Measurements from ENCODE around the gene WFIKKN1.

WFIKKN1 gene

DNA sequence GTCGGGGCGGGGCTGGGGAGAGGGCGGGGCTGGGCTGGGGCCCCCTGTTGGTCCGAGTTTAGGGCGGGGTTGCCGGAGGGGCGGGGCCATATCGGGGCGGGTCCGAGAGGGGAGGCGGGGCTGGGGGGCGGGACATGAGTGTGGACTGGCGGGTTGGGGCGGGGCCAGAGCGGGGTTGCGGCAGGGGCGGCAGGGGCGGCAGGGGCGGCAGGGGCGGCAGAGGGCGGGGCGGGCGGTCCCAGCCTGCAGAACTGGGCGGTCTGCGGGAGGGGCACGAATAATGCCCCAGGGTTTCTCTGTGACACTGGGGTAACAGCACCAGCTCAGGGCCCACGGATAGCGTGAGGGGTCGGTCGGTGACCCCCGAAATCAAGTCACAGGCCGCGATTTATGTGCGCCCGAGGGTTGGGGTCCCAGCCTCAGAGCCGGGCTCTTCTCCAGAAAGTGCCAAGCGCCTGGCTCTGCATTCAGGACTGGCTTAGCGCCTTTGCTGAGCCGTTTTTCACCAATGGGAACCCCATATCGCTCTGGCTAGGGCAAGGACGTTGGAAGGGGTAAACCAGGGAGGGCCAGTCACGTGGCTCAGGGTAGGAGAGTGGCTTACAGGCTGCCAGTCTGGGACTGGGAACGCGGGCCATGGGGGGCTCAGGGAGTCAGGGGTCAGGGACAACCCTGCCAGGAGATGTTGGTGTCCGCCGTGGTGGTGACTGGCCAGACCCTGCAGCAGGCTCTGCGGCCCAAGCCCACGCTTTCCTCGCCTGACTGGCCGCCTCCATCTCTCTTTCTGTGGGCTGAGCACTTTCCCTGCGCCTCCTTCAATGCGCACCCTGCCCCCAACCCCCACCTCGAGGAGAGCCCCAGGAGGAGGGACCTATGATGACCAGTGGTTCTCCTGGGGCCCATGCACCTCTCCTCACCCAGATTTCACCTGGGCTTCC is 6.6 kb downstream of the WFIKKN1 start:
- peak; percentile 84 to 86 for DNase-seq (ENCODE audit: low read depth in 2 of 2)

DNA sequence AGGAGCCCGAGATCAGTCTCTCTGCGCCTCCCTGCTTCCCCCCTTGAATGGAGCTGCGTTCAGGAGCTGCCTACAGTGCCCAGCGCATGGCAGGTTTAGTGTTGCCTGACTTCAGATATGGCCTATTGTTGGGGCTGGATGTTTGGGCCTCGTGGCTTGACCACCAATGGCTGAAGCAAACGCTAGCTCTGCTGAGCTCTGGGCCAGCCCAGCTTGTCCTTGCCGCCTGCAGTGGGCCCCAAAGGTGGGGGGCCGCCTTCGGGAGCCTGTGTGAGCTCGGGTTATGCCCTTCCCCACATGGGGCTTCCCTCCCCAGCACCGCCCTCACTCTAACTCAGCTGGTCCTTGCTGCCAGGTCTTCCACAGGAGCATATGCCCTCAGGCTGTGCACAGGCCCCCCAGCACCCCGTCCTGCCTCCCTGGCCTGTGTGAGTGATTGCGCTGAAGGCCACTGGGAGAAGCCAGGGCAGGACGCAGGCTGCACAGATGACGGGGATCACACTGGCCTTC is 7.3 kb downstream of the WFIKKN1 start:
- DNase-seq (ENCODE audit: low read depth in 2 of 2): no peak

DNA sequence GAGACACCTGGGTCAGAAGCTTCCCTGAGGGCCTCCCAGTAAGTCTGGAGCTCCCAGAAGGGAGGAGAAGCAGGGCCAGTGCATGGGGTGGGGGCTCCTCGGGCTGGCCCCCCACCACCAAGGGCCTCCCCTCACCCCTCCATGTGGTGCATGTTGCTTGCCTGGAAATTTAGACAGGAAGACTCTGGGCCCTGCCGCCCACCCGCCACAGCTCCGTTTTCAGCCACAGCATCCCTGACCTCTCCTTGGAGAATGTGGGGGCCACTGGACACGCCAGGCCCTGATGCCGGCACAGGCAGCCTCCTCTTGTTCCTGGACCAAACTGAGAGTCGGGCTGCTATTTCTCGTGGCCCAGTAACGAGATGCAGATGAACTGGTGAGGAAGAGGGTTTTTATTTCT is 8.1 kb downstream of the WFIKKN1 start:
- no peak for DNase-seq (ENCODE audit: low read depth in 2 of 2)

DNA sequence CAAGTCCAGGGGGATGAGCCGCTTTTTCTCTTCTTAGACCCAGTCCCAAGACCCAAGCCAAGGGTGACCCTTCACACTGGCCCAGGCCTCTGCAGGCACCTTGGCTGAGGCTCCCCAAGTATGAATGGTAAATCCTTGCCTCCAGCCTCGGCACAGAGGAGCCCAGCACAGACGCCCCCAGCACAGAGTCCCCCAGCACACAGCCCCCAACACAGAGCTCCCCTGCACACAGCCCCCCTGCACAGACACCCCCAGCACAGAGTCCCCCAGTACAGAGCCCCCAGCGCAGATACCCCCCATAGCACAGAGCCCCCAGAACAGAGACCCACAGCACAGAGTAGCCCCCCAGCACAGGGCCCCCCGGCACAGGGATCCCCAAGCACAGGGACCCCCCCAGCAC is 9.8 kb downstream of the WFIKKN1 start:
- DNase-seq (ENCODE audit: low read depth in 2 of 2): no peak

DNA sequence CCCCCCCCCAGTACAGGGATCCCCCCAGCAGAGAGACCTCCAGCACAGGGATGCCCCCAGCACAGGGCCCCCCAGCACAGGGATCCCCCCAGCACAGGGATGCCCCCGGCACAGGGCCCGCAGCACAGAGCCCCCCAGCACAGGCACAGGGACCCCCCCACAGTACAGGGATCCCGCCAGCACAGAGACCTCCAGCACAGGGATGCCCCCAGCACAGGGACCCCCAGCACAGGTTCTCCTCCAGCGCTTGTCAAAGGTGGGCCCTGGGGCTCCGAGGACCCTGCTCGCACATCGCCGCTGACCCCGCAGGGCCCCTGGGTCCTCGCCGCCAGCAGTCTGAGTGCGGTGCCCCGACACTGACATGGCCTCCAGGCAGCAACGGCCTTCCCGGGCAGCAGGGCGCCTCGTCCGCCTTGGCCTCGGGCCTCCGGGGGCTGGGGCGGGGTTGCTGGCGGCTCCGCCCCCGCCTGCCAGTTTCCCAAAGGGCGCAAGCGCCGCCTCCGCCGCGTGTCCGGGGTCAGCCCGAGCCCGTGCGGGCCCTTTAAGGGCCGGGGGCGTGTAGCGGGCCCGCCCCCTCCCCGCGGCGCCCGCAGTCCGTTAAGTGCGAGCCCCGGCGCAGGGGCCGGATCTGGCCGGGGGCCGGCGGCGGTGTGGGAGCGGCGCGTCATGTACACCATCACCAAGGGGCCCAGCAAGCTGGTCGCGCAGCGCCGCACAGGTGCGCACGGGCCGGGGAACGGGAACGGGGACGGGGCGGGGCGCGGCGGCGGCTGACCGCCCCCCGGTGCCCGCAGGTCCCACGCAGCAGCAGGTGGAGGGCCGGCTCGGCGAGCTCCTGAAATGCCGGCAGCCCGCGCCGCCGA is 10.8 kb downstream of the WFIKKN1 start, which contains the start of gene MCRIP2:
TSS of gene MCRIP2 (plus strand) at position 503 of the 863 bp plus-strand sequence. CDS start at position 667, 164 bp downstream.
- DNase-seq (ENCODE audit: low read depth in 2 of 2): peak; percentile 54 to 71

DNA sequence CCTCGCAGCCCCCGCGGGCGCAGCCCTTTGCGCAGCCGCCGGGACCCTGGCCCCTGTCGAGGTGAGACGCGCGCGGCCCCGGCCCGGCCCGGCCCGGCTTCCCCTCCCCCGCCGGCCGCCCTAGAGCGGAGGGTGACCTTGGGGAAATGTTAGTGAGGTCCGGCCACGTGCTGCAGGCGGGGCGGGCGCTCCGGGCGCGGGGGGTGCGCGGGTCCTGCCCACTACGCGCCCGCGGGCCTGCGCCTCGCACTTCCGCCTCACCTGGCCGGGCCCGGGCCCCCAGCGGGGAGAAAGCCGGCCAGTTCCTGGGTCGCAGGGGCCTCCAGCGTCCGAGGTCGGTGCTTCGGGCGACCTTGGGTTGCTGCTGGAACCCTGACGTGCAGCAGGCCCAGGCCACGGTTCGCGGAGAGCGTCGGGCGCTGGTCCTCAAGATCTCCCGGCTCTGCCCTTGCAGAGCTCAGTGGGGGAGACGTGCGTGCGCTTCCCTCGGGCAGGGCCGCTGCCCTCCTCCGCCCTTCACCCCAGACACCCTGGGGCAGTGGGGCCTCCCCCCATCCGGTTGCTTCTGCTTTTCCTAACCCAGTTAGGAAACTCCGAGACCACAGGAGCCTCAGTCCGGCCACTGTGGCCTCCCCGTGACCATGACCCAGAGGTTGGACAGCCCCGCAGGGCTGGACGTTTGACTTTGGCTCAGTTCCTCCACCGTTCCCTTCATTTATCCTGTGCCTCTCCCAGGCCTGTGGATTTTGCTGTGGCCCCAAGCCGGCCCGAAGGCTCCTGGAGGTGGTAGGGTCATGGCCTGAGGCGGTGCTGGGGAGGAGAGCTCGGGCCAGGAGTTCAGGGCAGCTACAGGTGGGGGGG is 11.6 kb downstream of the WFIKKN1 start:
- peak in 1 of 2 donors; percentile 34 for DNase-seq (ENCODE audit: low read depth in 2 of 2)

DNA sequence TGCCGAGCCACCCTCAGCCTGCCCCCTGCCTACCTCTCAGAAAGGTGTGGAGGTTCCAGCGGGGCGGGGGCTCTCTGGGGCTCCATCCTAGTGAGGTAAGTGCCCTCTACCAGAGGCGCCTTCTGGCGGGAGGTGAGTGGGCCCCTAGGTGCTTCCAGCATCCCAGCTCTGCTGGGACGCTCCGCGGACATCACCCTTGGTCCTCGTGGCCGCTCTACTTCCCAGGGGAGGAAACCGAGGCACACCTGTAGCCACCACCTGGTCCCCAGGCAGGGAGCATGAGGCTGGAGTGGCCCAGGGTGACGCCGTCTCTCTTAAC is 12.2 kb downstream of the WFIKKN1 start:
- no peak for DNase-seq (ENCODE audit: low read depth in 2 of 2)

DNA sequence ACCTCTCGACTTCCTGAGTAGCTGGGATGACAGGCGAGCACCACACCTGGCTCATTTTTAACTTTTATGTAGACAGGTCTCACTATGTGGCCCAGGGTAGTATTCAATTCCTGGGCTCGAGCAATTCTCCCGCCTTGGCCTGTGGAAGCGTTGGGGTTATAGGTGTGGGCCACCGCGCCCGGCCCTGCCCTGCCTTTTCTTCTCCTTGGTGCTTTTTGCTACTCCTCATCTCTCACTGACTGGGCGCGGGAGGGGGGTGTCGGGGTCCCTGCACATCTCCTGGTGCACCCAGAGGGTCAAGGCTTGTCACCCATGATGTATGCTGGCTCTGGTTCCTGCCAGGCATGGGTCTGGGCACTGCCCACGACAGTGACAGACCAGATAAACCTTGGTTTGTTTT is 13.8 kb downstream of the WFIKKN1 start:
- DNase-seq (ENCODE audit: low read depth in 2 of 2): no peak

DNA sequence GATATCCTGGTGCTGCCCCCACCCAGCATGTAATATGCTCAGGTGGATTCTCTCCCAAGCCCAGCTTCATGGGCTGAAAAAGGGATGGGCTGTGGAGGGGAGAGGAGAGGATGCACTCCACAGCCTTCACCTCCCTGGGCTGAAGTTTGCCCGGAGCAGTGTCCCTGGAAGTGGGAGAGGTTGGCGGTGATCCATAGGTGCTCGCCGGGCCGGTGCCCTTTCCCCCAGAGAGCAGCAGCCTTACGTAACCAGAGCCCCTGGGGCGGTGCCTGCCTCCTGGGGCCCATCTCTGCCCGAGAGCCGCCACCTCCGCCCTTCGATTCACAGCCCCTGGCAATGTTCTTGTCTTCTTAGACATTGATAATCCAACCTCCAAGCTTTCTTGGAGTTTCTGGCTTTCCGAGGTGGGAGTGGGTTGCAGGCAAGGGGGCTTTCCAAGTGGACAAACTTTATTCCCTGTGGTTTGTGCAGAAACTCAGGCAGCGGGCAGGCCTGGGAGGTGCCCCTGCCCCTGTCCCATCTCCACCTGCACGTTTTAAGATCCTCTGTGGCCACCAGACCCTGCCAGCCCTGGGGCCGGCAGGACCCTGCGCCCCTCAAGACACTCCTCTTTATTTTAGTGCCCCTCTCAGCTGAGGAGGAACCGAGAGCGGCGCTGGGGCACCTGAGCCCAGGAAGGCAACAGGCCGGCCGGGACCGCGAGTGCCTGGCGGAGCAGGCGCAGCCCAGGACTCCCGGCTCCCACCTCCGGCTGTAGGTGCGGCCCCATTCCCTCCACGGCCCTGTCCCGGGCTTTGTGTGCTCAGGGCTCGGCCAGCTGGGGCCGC is 15.3 kb downstream of the WFIKKN1 start:
- no peak for DNase-seq (ENCODE audit: low read depth in 2 of 2)

DNA sequence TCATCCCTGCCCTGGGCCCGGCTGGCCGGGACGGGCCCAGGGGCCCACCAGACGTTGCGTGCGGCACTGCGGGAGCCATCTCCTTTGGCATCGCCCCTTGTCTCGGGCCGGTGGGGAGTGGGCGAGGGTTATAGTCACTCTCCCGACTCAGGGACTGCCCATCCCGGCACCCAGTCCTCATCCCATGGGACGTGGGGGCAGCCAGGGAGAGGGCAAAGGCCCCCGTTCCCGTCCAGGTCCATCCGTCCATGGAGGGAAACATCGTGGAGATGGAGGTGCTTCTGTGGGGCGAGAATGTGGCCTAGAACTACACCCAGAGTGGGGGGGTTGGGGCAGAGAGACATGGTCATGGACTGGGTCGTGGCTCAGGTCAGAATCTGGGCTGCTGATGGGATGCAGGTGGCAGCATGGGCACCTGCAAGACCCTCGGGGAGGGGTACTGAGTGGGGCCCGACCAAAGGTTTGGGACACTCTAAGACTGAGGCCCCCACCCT is 15.9 kb downstream of the WFIKKN1 start:
- DNase-seq (ENCODE audit: low read depth in 2 of 2): no peak

DNA sequence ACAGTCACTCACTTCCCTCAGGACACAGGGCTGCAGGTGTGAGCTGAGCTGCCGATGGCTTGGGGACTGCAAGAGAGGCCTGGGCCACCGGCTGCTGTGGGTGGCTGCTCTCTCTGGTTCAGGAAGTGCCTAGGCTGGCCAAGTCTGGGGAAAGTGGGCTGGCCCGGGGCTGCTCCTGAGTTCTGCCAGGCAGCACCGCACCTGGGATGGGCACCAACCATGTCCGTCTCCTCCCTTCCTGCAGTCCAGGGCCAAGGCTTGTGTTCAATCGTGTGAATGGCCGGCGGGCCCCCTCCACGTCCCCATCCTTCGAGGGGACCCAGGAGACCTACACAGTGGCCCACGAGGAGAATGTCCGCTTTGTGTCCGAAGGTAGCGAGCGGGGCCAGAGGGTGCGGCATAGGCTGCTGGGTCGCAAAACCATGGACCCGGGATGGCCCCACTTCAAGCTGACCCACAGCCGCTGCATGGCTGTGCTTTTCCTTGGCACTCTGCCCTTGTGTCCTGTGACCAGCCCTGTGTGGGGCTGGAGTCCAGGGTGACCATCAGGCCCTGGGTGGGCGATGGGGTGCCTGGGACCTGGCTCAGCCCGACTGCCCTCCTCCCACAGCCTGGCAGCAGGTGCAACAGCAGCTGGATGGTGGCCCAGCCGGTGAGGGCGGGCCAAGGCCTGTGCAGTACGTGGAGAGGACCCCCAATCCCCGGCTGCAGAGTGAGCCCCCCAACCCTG is 16.6 kb downstream of the WFIKKN1 start:
- no peak for DNase-seq (ENCODE audit: low read depth in 2 of 2)

DNA sequence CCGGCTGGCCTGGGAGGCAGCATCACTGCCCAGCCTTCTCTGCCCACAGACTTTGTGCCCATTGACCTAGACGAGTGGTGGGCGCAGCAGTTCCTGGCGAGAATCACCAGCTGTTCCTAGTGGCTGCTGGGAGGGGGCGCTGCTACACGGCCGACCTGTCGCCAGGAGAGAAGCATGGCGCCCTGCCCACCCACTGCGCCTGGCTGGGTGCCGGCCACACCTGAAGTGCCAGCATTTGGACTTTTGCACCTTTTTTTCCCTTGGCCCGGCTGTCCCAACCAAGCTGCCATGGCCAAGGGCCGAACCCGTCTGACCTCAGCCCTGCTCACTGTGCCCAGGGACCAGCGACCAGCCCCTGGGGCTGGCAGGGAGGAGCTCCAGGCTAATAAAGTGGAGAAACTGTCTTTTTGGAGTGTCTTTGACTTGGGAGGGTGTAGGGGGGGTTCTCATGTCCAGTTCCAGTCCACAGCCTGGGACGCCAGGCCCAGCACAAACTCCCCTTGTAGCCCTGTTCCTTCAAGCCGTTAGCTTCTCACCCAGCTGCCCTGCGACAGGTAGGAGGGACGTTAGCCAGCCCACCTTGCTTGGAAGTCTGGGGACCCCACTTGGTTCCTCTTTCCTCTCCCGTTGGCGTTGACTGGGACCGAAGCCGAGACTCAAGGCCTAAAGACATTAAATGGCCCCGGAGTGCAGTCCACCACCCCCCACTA is 17.4 kb downstream of the WFIKKN1 start:
- DNase-seq (ENCODE audit: low read depth in 2 of 2): peak in 1 of 2 donors; percentile 44

DNA sequence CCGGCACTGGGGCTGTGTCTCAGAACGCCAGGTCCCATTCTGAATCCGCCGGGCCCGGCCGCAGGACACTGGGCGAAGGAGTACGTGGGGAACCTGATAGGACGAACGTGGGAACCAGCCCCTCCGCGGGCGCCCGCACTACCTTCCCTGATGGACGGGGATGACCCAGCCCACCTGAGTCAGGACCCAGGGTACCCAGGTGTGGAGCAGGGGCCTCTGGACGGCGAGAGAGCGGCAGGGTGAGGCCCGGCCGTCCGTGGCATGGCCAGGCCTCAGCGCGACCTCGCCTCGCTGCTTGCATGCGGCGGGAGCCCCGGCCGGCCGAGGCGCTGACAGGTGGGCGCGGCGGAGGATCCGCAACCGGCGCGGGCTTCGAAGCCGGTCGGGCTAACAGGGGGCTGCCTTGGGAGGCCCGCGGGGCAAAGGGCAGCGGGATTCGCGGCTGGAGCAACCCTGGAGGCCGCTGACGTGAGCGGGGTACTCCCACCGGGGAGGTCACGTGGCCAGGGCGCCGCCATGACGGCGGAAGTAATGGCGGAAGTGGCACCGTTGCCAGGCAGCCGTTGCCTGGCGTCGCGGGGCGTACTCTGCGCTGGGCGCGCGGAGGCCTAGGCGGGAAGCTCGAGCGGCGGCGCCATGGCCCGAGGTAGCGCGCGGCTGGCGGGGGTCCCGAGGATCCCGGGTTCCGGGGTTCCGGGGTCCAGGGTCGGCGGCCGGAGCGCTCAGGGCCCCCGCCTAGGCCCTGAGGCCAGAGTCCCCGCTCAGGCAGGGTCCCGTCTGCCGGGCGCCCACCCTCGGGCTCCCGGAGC is 18.2 kb downstream of the WFIKKN1 start, which contains the start of gene WDR90:
TSS of gene WDR90 (plus strand) at position 585 of the 809 bp plus-strand sequence. CDS start at position 637, 52 bp downstream.
- DNase-seq (ENCODE audit: low read depth in 2 of 2): peak; percentile 87 to 90

DNA sequence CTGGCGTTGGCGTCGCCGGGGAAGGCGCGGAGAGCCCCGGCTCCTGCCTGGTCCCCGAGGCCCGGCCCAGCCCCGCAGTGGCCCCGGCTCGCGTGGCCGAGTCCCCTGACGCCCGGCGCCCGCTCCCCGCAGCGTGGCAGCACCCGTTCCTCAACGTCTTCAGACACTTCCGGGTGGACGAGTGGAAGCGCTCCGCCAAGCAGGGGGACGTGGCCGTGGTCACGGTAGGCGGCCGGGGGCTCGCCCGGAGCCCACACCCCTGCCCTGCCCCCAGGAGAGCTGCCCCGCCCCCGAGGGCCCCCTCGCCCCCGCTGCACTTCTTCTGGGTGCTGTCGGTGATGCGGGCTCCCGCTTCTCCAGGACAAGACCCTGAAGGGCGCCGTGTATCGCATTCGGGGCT is 18.8 kb downstream of the WFIKKN1 start:
- no peak for DNase-seq (ENCODE audit: low read depth in 2 of 2)

DNA sequence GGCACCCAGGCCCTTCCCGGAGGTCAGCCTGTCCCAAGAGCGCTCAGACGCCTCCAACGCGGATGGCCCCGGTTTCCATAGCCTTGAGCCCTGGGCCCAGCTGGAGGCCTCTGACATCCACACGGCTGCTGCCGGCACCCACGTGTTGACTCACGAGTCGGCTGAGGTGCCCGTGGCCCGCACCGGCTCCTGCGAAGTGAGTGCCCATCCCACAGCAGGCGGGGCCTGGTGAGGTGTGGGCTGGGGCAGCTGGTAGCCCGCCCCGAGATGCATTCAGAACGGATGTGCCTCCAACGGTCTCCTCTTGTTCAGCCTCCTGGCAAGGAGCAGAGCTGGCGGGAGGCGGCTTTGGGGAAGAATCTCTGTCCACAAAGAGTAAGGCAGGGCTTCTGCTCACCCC is 21.1 kb downstream of the WFIKKN1 start:
- no peak for DNase-seq (ENCODE audit: low read depth in 2 of 2)

DNA sequence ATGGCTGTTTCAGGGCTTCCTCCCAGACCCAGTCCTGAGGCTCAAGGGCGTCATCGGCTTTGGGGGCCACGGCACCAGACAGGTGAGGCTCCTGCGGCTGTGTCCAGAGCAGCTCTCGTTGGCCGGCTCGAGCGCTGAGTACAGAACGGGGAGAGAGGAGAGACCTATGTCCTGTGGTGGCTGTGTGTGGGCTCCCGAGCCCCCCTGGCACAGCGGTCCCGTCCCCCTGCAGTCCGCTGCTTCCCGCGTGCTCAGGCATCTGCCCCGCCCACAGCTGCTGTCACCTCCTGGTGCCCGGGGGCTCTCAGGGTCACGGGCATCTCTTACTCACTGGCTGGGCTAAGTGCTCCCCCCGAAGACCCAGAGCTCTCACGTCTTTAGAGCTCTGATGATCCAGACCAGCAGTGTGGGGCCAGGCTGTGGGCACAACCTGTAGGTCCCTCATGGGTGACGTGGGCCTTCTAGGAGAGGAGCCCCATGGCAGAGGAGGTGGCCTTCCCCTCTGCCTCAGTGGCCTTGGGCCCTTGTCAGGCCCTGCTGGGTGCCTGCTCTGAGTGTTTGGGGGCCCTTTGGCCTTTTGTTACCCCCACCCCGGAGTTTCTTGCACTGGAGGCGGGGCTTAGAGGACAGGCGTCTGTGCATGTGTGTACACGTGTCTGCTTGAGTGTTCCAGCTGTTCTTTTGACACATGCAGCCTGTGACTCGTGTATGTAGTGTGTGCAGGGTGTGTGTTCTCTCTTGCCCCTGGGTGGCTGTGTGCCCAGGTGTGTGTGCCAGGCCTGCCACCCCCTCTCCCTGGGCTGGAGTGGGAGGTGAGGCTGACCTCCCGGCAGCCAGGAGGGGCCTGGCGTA is 21.9 kb downstream of the WFIKKN1 start:
- DNase-seq (ENCODE audit: low read depth in 2 of 2): no peak

DNA sequence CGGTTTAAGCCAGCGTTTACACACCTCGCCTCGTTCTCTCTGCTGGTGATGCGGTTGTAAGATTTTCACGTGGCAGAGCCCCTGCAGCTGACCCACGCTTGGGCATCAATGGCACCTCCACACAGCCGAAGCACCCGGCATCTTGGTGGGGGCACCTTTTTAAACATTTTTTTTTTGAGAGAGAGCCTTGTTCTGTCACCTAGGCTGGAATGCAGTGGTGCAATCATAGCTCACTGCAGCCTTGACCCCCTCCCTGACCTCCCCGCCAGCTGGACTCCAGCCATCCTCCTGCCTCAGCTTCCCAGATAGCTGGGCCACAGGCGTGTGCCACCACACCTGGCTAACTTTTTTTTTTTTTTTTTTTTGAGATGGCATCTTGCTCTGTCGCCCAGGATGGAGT is 23.2 kb downstream of the WFIKKN1 start:
- no peak for DNase-seq (ENCODE audit: low read depth in 2 of 2)
